WTC11 (cell line): ENCODE data around the gene TCAIM. TPM values are rescaled to one million over a fixed set of nuclear protein-coding genes. Genes with fewer than 3 reads are reported as not detected.

ENCODE experiments used
- ATAC-seq: fragments of 200-7000 bp; cut with Tn5 transposase; 2 replicates; pipeline ENCODE4 v1.10.0; 2021; ENCODE audit warnings: mild to moderate bottlenecking, moderate library complexity
- CTCF ChIA-PET: fragments of 300-600 bp; sonication (Branson Sonifier 250); formaldehyde crosslinking; loops from one replicate; lab custom pipeline; 2021; ENCODE audit warnings: antibody characterized with exemption; lab: Charles Lee
- POLR2A ChIA-PET: fragments of 350-600 bp; sonication (Branson Sonifier 250); formaldehyde crosslinking; loops from one replicate; lab custom pipeline; 2021; ENCODE audit warnings: antibody characterized with exemption; lab: Charles Lee
- DNase-seq: peaks from one replicate; pipeline ENCODE4 v3.0.0; 2021; ENCODE audit warnings: low spot score
- H3K27ac Mint-ChIP-seq: 2 replicates; pipeline ENCODE4 v1.8.0; 2021; ENCODE audit warnings: mixed read lengths
- H3K27me3 Mint-ChIP-seq: 2 replicates; pipeline ENCODE4 v1.8.0; 2021; ENCODE audit warnings: low read depth, mild to moderate bottlenecking, moderate library complexity, mixed read lengths
- H3K36me3 Mint-ChIP-seq: 2 replicates; pipeline ENCODE4 v1.8.0; 2021; ENCODE audit warnings: mixed read lengths
- H3K4me1 Mint-ChIP-seq: 2 replicates; pipeline ENCODE4 v1.8.0; 2022; ENCODE audit warnings: mixed read lengths
- H3K4me3 Mint-ChIP-seq: 2 replicates; pipeline ENCODE4 v1.8.0; 2021; ENCODE audit warnings: mild to moderate bottlenecking, moderate library complexity, mixed read lengths
- H3K9me3 Mint-ChIP-seq: 2 replicates; pipeline ENCODE4 v1.8.0; 2021; ENCODE audit warnings: mixed read lengths
- GABPB1 ChIP-seq: sonication (generic); formaldehyde crosslinking; IDR thresholded peaks from 2 replicates; pipeline ENCODE4 v1.8.1; 2023; ENCODE audit warnings: mild to moderate bottlenecking, missing genetic modification reagents
- GTF2I ChIP-seq: fragments of 250-450 bp; sonication (Bioruptor Pico); conservative IDR thresholded peaks from 2 replicates; pipeline ENCODE4 v1.4.0; 2021; ENCODE audit warnings: mild to moderate bottlenecking
- OVOL2 ChIP-seq: fragments of 250-450 bp; sonication (Bioruptor Pico); IDR thresholded peaks from 2 replicates; pipeline ENCODE4 v1.9.0; 2021; ENCODE audit warnings: mild to moderate bottlenecking, borderline replicate concordance
- total RNA-seq: library from RNA; stranded (reverse); gene quantifications from 3 replicates; pipeline ENCODE4 v1.2.3, GENCODE V29; 2021
- TF ChIP-seq, protein P1 (sequence below): sonication (generic); formaldehyde crosslinking; IDR thresholded peaks from 2 replicates; pipeline ENCODE4 v1.8.0; 2023; ENCODE audit warnings: missing genetic modification reagents
- TF ChIP-seq, protein P2 (sequence below): sonication (generic); formaldehyde crosslinking; IDR thresholded peaks from 2 replicates; pipeline ENCODE4 v1.8.0; 2023; ENCODE audit warnings: mild to moderate bottlenecking, missing genetic modification reagents
- TF ChIP-seq, protein P3 (sequence below): fragments of 200-600 bp; IDR thresholded peaks from 2 replicates; pipeline ENCODE4 v1.8.0; 2022; ENCODE audit warnings: antibody characterized with exemption
- TF ChIP-seq, protein P4 (sequence below): sonication (generic); formaldehyde crosslinking; IDR thresholded peaks from 2 replicates; pipeline ENCODE4 v1.8.0; 2022; ENCODE audit warnings: mild to moderate bottlenecking, missing genetic modification reagents

Gene TCAIM
- total RNA-seq, 1 experiment from 2014 or later = 18.9 TPM

DNA sequence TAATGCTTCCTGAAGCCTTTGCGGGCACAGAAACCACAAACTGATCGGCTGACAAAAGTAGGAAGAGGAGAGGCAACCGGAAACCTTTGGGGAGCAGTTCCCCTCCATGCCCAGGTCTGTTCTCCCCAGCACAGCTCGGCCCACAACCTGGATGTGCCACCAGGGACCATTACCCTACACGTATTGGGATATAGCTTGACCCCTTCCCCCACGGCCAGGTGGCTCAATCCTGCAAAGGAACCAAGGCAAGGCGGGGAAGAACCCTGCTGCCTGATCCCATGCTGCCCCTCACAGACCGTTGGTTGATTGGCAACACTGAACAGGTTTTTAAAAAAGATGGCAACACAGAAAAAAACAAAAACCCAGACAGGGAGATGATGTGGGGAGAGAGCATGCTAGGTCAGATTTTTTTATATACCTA is 19.7 kb upstream of the TCAIM start:
- peak; percentile 57 for DNase-seq
- ATAC-seq = peak; percentile 98
- peak; percentile 86 for TF ChIP-seq GTF2I (CRISPR knock-in tag)
- TF ChIP-seq, protein P1, sequence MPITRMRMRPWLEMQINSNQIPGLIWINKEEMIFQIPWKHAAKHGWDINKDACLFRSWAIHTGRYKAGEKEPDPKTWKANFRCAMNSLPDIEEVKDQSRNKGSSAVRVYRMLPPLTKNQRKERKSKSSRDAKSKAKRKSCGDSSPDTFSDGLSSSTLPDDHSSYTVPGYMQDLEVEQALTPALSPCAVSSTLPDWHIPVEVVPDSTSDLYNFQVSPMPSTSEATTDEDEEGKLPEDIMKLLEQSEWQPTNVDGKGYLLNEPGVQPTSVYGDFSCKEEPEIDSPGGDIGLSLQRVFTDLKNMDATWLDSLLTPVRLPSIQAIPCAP (CRISPR knock-in tag) = no peak
- TF ChIP-seq, protein P2, sequence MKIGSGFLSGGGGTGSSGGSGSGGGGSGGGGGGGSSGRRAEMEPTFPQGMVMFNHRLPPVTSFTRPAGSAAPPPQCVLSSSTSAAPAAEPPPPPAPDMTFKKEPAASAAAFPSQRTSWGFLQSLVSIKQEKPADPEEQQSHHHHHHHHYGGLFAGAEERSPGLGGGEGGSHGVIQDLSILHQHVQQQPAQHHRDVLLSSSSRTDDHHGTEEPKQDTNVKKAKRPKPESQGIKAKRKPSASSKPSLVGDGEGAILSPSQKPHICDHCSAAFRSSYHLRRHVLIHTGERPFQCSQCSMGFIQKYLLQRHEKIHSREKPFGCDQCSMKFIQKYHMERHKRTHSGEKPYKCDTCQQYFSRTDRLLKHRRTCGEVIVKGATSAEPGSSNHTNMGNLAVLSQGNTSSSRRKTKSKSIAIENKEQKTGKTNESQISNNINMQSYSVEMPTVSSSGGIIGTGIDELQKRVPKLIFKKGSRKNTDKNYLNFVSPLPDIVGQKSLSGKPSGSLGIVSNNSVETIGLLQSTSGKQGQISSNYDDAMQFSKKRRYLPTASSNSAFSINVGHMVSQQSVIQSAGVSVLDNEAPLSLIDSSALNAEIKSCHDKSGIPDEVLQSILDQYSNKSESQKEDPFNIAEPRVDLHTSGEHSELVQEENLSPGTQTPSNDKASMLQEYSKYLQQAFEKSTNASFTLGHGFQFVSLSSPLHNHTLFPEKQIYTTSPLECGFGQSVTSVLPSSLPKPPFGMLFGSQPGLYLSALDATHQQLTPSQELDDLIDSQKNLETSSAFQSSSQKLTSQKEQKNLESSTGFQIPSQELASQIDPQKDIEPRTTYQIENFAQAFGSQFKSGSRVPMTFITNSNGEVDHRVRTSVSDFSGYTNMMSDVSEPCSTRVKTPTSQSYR (CRISPR knock-in tag) = 0 out of 2 replicates have a peak, but pooled peaks have one; percentile 20
- CTCF ChIA-PET = interaction anchor here (0.6 to 1.0 kb wide), 3 partner anchors 25 to 463 kb away, joined by 3 to 4 read pairs (median 4); no protein-coding TSS in a partner anchor
- Mint-ChIP-seq H3K36me3 (no peaks in the 10 kb centered on the region), H3K4me1 (peaks cover 3% of the 10 kb centered on the region; the same call in 1 of the 2 replicates), H3K27ac (no peak overlapping the region), H3K4me3 (no peak overlapping the region), H3K27me3 (no peaks in the 10 kb centered on the region), H3K9me3 (no peaks in the 10 kb centered on the region)
- POLR2A ChIA-PET = interaction anchor here (0.6 kb wide), 1 partner anchor 400 kb away, joined by 5 read pairs; no protein-coding TSS in a partner anchor

DNA sequence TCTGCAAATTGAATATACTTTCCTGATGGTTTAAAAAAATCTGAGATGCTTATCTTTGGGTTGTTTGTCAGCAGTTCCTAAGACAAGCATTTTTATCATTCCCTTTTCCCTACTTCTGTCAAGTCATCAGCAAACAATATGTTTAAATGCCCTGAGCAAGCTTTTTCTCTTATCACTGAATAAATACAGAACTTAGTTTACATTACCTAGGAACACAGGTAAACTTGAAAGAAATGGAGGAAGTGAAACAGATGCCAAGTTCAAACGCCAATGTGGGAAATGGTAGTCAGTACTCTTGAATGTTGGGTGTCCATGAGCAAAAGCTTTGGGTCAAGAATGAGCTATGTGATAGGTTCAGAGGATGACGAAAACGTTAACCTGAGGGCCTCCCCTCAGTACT is 17.2 kb upstream of the TCAIM start:
- TF ChIP-seq GABPB1 (CRISPR knock-in tag) (0 out of 2 replicates have a peak, but pooled peaks have one; percentile 23), OVOL2 (CRISPR knock-in tag) (no peak)
- TF ChIP-seq, protein P3, sequence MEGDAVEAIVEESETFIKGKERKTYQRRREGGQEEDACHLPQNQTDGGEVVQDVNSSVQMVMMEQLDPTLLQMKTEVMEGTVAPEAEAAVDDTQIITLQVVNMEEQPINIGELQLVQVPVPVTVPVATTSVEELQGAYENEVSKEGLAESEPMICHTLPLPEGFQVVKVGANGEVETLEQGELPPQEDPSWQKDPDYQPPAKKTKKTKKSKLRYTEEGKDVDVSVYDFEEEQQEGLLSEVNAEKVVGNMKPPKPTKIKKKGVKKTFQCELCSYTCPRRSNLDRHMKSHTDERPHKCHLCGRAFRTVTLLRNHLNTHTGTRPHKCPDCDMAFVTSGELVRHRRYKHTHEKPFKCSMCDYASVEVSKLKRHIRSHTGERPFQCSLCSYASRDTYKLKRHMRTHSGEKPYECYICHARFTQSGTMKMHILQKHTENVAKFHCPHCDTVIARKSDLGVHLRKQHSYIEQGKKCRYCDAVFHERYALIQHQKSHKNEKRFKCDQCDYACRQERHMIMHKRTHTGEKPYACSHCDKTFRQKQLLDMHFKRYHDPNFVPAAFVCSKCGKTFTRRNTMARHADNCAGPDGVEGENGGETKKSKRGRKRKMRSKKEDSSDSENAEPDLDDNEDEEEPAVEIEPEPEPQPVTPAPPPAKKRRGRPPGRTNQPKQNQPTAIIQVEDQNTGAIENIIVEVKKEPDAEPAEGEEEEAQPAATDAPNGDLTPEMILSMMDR = no peak
- Mint-ChIP-seq H3K27me3 (peaks cover 4% of the 10 kb centered on the region; the same call in 1 of the 2 replicates), H3K4me3 (no peak overlapping the region), H3K27ac (no peak overlapping the region), H3K36me3 (no peaks in the 10 kb centered on the region), H3K4me1 (peaks cover 3% of the 10 kb centered on the region; the same call in 1 of the 2 replicates), H3K9me3 (no peaks in the 10 kb centered on the region)
- no peak for DNase-seq
- POLR2A ChIA-PET = interaction anchor here (0.5 to 0.6 kb wide), 2 partner anchors 147 to 853 kb away, joined by 3 to 9 read pairs; no protein-coding TSS in a partner anchor
- CTCF ChIA-PET = interaction anchor here (0.6 kb wide), 1 partner anchor 11 kb away, joined by 3 read pairs; no protein-coding TSS in a partner anchor
- ATAC-seq = no peak

DNA sequence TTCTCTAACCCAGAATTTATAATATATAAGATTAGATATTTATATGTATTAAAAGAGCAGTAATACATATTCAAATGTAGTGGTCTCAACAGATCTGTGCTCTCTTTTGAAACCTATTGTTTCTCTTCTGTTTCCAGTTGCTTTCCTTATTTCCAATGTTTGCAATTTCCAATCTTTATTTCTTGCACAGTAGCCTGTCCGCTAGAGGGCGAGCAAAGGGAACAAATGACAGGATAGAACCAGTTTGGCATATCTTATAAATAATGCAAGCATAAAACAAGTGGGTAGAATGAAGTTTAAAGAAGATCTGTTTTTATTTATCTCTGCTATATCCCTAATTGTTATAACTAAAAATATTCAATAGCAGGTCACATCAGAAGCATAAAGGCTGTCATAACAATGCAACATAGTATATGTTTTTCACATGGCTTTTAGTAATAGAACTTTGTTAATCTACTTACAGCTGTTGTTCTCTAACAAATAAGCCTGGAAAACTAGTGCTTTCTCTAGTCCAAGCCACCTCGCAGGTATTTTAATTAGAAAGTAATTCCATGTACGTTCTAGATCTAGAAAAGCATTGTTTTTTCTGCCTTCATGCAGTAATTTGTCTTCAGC is 15.1 kb upstream of the TCAIM start:
- POLR2A ChIA-PET = no interaction called here
- no peak overlapping the region for H3K4me3 Mint-ChIP-seq
- H3K4me1 Mint-ChIP-seq = peaks cover 3% of the 10 kb centered on the region; the same call in 1 of the 2 replicates
- ATAC-seq (no peak), DNase-seq (peak; percentile 57)
- TF ChIP-seq, protein P3 = peak; percentile 29; the same call in 1 of the 2 replicates
- TF ChIP-seq, protein P4, sequence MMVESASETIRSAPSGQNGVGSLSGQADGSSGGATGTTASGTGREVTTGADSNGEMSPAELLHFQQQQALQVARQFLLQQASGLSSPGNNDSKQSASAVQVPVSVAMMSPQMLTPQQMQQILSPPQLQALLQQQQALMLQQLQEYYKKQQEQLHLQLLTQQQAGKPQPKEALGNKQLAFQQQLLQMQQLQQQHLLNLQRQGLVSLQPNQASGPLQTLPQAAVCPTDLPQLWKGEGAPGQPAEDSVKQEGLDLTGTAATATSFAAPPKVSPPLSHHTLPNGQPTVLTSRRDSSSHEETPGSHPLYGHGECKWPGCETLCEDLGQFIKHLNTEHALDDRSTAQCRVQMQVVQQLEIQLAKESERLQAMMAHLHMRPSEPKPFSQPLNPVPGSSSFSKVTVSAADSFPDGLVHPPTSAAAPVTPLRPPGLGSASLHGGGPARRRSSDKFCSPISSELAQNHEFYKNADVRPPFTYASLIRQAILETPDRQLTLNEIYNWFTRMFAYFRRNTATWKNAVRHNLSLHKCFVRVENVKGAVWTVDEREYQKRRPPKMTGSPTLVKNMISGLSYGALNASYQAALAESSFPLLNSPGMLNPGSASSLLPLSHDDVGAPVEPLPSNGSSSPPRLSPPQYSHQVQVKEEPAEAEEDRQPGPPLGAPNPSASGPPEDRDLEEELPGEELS (CRISPR knock-in tag) = no peak
- H3K27me3 Mint-ChIP-seq = peaks cover 4% of the 10 kb centered on the region; the same call in 1 of the 2 replicates
- no peaks in the 10 kb centered on the region for H3K9me3 Mint-ChIP-seq
- CTCF ChIA-PET = interaction anchor here (0.6 to 1.5 kb wide), 5 partner anchors 10 to 188 kb away, joined by 3 to 6 read pairs (median 3); partner anchors contain the start of gene TCAIM
- H3K27ac Mint-ChIP-seq = no peak overlapping the region
- no peaks in the 10 kb centered on the region for H3K36me3 Mint-ChIP-seq
